ENCODE data around the gene PLAC9. TPM values are rescaled to one million over a fixed set of nuclear protein-coding genes. Genes with fewer than 3 reads are reported as not detected.

PLAC9 gene
- total and polyA plus RNA-seq, 2 experiments from 2014 or later, result 1.1 to 11.0 TPM

DNA sequence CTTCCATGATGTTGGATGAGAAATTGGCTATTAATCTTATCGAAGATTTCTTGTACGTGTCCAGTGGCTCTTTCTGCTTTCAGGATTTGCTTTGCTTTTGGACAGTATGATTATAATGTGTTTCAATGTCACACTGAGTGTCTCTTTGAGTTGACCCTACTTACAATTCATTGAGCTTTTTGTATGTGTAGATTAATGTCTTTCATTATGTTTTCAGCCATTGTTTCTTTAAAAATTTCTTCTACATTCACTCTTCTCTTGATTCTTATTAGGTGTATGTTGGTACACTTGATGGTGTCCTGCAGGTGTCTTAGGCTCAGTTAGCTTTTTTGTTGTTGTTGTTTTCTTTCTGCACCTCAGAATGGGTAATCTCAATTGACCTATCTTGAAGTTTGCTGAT, 16.6 kb downstream of the PLAC9 start (continued):
- TF ChIP-seq, protein P1, sequence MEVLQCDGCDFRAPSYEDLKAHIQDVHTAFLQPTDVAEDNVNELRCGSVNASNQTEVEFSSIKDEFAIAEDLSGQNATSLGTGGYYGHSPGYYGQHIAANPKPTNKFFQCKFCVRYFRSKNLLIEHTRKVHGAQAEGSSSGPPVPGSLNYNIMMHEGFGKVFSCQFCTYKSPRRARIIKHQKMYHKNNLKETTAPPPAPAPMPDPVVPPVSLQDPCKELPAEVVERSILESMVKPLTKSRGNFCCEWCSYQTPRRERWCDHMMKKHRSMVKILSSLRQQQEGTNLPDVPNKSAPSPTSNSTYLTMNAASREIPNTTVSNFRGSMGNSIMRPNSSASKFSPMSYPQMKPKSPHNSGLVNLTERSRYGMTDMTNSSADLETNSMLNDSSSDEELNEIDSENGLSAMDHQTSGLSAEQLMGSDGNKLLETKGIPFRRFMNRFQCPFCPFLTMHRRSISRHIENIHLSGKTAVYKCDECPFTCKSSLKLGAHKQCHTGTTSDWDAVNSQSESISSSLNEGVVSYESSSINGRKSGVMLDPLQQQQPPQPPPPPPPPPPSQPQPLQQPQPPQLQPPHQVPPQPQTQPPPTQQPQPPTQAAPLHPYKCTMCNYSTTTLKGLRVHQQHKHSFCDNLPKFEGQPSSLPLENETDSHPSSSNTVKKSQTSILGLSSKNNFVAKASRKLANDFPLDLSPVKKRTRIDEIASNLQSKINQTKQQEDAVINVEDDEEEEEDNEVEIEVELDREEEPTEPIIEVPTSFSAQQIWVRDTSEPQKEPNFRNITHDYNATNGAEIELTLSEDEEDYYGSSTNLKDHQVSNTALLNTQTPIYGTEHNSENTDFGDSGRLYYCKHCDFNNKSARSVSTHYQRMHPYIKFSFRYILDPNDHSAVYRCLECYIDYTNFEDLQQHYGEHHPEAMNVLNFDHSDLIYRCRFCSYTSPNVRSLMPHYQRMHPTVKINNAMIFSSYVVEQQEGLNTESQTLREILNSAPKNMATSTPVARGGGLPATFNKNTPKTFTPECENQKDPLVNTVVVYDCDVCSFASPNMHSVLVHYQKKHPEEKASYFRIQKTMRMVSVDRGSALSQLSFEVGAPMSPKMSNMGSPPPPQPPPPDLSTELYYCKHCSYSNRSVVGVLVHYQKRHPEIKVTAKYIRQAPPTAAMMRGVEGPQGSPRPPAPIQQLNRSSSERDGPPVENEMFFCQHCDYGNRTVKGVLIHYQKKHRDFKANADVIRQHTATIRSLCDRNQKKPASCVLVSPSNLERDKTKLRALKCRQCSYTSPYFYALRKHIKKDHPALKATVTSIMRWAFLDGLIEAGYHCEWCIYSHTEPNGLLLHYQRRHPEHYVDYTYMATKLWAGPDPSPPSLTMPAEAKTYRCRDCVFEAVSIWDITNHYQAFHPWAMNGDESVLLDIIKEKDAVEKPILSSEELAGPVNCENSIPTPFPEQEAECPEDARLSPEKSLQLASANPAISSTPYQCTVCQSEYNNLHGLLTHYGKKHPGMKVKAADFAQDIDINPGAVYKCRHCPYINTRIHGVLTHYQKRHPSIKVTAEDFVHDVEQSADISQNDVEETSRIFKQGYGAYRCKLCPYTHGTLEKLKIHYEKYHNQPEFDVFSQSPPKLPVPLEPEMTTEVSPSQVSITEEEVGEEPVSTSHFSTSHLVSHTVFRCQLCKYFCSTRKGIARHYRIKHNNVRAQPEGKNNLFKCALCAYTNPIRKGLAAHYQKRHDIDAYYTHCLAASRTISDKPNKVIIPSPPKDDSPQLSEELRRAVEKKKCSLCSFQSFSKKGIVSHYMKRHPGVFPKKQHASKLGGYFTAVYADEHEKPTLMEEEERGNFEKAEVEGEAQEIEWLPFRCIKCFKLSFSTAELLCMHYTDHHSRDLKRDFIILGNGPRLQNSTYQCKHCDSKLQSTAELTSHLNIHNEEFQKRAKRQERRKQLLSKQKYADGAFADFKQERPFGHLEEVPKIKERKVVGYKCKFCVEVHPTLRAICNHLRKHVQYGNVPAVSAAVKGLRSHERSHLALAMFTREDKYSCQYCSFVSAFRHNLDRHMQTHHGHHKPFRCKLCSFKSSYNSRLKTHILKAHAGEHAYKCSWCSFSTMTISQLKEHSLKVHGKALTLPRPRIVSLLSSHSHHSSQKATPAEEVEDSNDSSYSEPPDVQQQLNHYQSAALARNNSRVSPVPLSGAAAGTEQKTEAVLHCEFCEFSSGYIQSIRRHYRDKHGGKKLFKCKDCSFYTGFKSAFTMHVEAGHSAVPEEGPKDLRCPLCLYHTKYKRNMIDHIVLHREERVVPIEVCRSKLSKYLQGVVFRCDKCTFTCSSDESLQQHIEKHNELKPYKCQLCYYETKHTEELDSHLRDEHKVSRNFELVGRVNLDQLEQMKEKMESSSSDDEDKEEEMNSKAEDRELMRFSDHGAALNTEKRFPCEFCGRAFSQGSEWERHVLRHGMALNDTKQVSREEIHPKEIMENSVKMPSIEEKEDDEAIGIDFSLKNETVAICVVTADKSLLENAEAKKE (CRISPR knock-in tag; IDR thresholded peaks at IDR 0.05), result no peak
- TF ChIP-seq ZNF331 (CRISPR knock-in tag; IDR thresholded peaks at IDR 0.05; ENCODE audit: low read depth) (no peak), POLR2AphosphoS5 (IDR thresholded peaks at IDR 0.05; ENCODE audit: low read depth) (no peak), EZH2 (IDR thresholded peaks at IDR 0.05; ENCODE audit: low read depth, unreplicated experiment) (no peak), NANOG (IDR thresholded peaks at IDR 0.05; ENCODE audit: borderline replicate concordance) (no peak), CREB1 (CRISPR knock-in tag; IDR thresholded peaks at IDR 0.05; ENCODE audit: low read depth) (no peak)
- TF ChIP-seq, protein P2, sequence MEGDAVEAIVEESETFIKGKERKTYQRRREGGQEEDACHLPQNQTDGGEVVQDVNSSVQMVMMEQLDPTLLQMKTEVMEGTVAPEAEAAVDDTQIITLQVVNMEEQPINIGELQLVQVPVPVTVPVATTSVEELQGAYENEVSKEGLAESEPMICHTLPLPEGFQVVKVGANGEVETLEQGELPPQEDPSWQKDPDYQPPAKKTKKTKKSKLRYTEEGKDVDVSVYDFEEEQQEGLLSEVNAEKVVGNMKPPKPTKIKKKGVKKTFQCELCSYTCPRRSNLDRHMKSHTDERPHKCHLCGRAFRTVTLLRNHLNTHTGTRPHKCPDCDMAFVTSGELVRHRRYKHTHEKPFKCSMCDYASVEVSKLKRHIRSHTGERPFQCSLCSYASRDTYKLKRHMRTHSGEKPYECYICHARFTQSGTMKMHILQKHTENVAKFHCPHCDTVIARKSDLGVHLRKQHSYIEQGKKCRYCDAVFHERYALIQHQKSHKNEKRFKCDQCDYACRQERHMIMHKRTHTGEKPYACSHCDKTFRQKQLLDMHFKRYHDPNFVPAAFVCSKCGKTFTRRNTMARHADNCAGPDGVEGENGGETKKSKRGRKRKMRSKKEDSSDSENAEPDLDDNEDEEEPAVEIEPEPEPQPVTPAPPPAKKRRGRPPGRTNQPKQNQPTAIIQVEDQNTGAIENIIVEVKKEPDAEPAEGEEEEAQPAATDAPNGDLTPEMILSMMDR (conservative IDR thresholded peaks at IDR 0.05; ENCODE audit: low read depth in 2 of 2), result no peak

DNA sequence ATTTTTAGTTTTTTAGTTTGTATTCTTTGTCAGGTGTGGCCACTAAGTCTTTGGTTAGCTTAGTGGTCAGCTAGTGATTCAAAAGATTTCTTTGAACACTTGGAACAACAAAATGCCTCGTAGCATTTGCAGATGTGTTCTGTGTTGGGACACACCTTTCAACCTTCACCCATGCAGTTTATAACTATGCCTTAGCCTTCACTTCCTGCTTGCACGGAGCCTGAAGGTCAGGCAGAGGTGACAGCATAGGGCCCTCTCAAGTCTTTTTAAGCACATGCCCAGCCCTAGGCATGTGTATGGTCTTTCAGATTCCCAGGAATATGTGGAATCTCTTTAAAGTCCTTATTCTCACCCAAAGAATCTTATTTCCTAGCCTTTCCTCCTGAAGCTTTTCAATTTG, 17.6 kb downstream of the PLAC9 start:
- H3K4me3 Mint-ChIP-seq, result no peak overlapping the region
- no peak for TF ChIP-seq EZH2 (IDR thresholded peaks at IDR 0.05; ENCODE audit: low read depth, unreplicated experiment)
- peaks cover 2% of the 10 kb centered on the region; the same call in 2 of the 3 replicates for H3K36me3 Mint-ChIP-seq (ENCODE audit: low read depth)
- Histone ChIP-seq H3K27ac (ENCODE audit: low read depth) (no peak overlapping the region), H3K27me3 (ENCODE audit: insufficient read depth) (no peaks in the 10 kb centered on the region), H3K4me2 (no peak overlapping the region), H3K9me2 (ENCODE audit: insufficient read depth) (peaks cover 5% of the 10 kb centered on the region; the same call in 1 of the 2 replicates), H3K79me2 (replicated peaks; ENCODE audit: insufficient read depth) (no peaks in the 10 kb centered on the region), H3K36me3 (ENCODE audit: insufficient read depth) (no peaks in the 10 kb centered on the region), H3K4me1 (ENCODE audit: insufficient read depth) (no peaks in the 10 kb centered on the region), H3F3A (replicated peaks; ENCODE audit: low read depth) (no peaks in the 10 kb centered on the region), H3K4me3 (no peak overlapping the region), H4K20me1 (replicated peaks; ENCODE audit: insufficient read depth) (no peaks in the 10 kb centered on the region), H2AFZ (no peak overlapping the region)
- no peak overlapping the region for H3K27ac Mint-ChIP-seq
- peaks cover 2% of the 10 kb centered on the region for H3K27me3 Mint-ChIP-seq (ENCODE audit: insufficient read depth, low read depth, poor library complexity)
- ATAC-seq (no peak), DNase-seq (ENCODE audit: low spot score) (no peak)
- peaks cover 15% of the 10 kb centered on the region for H3K4me1 Mint-ChIP-seq
- H3K9me3 Mint-ChIP-seq, result no peaks in the 10 kb centered on the region; the same call in 2 of the 3 replicates
